K562 (cell line): Measurements from ENCODE around the gene KCND2. TPM values are rescaled to one million over a fixed set of nuclear protein-coding genes. Genes with fewer than 3 reads are reported as not detected.

ENCODE experiments used
- ATAC-seq: fragments of 200-7000 bp; cut with Tn5 transposase; 3 replicates; pipeline ENCODE4 v1.9.1; 2020; ENCODE audit warnings: moderate library complexity
- BruUV-seq: library from RNA; stranded (reverse); fragments of 400-500 nt; replicated peaks from 2 replicates; lab custom pipeline; 2021; lab: Mats Ljungman, UMichigan
- CTCF ChIA-PET: fragments of 300-600 bp; formaldehyde crosslinking; extraction: SDS; loops from one replicate; lab custom pipeline; 2021; ENCODE audit warnings: low intra/inter-chr PET ratio; lab: Yijun Ruan, JAX
- POLR2A ChIA-PET: fragments of 300-600, 350-650 bp; sonication (Branson Sonifier 250); formaldehyde crosslinking; extraction: SDS; loops from one replicate; lab custom pipeline; 2021; ENCODE audit warnings: antibody characterized with exemption, inconsistent platforms; lab: Yijun Ruan, JAX
- DNase-seq, 4 experiments: peaks; one replicate each; pipeline versions ENCODE4 v3.0.0 to v3.0.0-alpha.2; 2011 to 2018; ENCODE audit warnings: low spot score in 3 of 4, mixed read lengths in 3 of 4; ENCODE audit errors: extremely low read depth in 1 of 4
- FAIRE-seq: peaks from 2 replicates; lab custom pipeline; 2011; peaks lifted over from hg19 to GRCh38; lab: Jason Lieb, UNC
- H2AFZ ChIP-seq: 2 replicates; pipeline ENCODE4 v1.6.0; 2011; ENCODE audit warnings: low read depth, low read length, control low read depth, inconsistent platforms
- H3K27ac ChIP-seq: fragments of 200-600 bp; 3 replicates; pipeline ENCODE4 v1.8.0; 2011; ENCODE audit warnings: low read depth, mild to moderate bottlenecking, control low read depth, inconsistent platforms, low read length, moderate library complexity, mixed read lengths; ENCODE audit errors: extremely low read depth
- H3K27me3 ChIP-seq, 2 experiments: fragments of 300-600 bp in 1 of 2; 2 replicates in 1 of 2; 3 replicates in 1 of 2; pipeline versions ENCODE4 v1.6.0 to v1.8.0; 2011; ENCODE audit warnings: inconsistent platforms in 2 of 2, low read length in 2 of 2, mild to moderate bottlenecking in 1 of 2, mixed read lengths in 1 of 2, moderate library complexity in 1 of 2; ENCODE audit not compliant: control insufficient read depth in 2 of 2, insufficient read depth in 2 of 2
- H3K36me3 ChIP-seq: fragments of 300-600 bp; 3 replicates; pipeline ENCODE4 v1.8.0; 2011; ENCODE audit warnings: mild to moderate bottlenecking, low read length, inconsistent platforms; ENCODE audit not compliant: control insufficient read depth, insufficient read depth
- H3K4me1 ChIP-seq, 2 experiments: fragments of 200-600 bp in 1 of 2; replicated peaks in 1 of 2; 2 replicates in 1 of 2; 3 replicates in 1 of 2; pipeline versions ENCODE4 v1.5.1 to v1.8.0; 2011; ENCODE audit warnings: inconsistent platforms in 2 of 2, low read length in 2 of 2, mild to moderate bottlenecking in 1 of 2, mixed read lengths in 1 of 2, moderate library complexity in 1 of 2; ENCODE audit not compliant: control insufficient read depth in 2 of 2, insufficient read depth in 2 of 2
- H3K4me2 ChIP-seq: 2 replicates; pipeline ENCODE4 v1.6.1; 2011; ENCODE audit warnings: low read length, control low read depth, inconsistent platforms, mixed read lengths; ENCODE audit not compliant: insufficient read depth
- H3K4me3 ChIP-seq: fragments of 200-600 bp; sonication (generic), shearing (Covaris generic); 2 replicates; pipeline ENCODE4 v1.5.1; 2016; ENCODE audit warnings: control low read depth, inconsistent platforms
- H3K79me2 ChIP-seq: fragments of 200-600 bp; 3 replicates; pipeline ENCODE4 v1.8.0; 2011; ENCODE audit warnings: low read length, inconsistent platforms; ENCODE audit not compliant: control insufficient read depth, insufficient read depth
- H3K9ac ChIP-seq, 2 experiments: 2 replicates each; pipeline versions ENCODE4 v1.6.0 to v1.6.1; 2011; ENCODE audit warnings: low read depth in 2 of 2, low read length in 2 of 2, control low read depth in 1 of 2, inconsistent platforms in 1 of 2, mild to moderate bottlenecking in 1 of 2, mixed read lengths in 1 of 2; ENCODE audit not compliant: insufficient read depth in 1 of 2
- H3K9me1 ChIP-seq: one replicate; pipeline ENCODE4 v1.6.0; 2011; ENCODE audit warnings: inconsistent platforms, mild to moderate bottlenecking, low read length, moderate library complexity; ENCODE audit not compliant: control insufficient read depth, insufficient read depth
- H3K9me3 ChIP-seq: replicated peaks from 2 replicates; pipeline ENCODE4 v1.5.1; 2011; ENCODE audit warnings: low read depth, low read length, inconsistent platforms; ENCODE audit not compliant: control insufficient read depth, insufficient read depth
- H4K20me1 ChIP-seq: replicated peaks from 2 replicates; pipeline ENCODE4 v1.6.1; 2011; ENCODE audit warnings: low read length, inconsistent platforms, mixed read lengths; ENCODE audit not compliant: control insufficient read depth, insufficient read depth
- MXD1 ChIP-seq: fragments of 250-450 bp; sonication (Bioruptor Pico); IDR thresholded peaks from 2 replicates; pipeline ENCODE4 v1.8.0; 2021; ENCODE audit warnings: borderline replicate concordance, mild to moderate bottlenecking, moderate library complexity; ENCODE audit not compliant: poor library complexity, severe bottlenecking
- MYBL2 ChIP-seq, 2 experiments: fragments of 450-650 bp in 1 of 2; sonication (generic) in 1 of 2; formaldehyde crosslinking in 1 of 2; IDR thresholded peaks; 2 replicates each; pipeline versions ENCODE4 v1.6.1 to v1.8.1; 2017 to 2022; ENCODE audit warnings: borderline replicate concordance in 1 of 2, inconsistent platforms in 1 of 2, low read depth in 1 of 2, mild to moderate bottlenecking in 1 of 2, missing genetic modification reagents in 1 of 2, moderate library complexity in 1 of 2
- NFRKB ChIP-seq: fragments of 450-650 bp; IDR thresholded peaks from 2 replicates; pipeline ENCODE4 v1.6.1; 2016; ENCODE audit warnings: low read depth
- SMARCC2 ChIP-seq: fragments of 450-650 bp; IDR thresholded peaks from 2 replicates; pipeline ENCODE4 v1.6.1; 2017; ENCODE audit warnings: antibody characterized with exemption, moderate library complexity, mild to moderate bottlenecking, low read depth
- WGBS: fragments of 100-300 bp; shearing (Covaris generic); methylation state at CpG from one replicate; pipeline ENCODE4 v1.1.6; 2016; ENCODE audit warnings: low coverage, mixed read lengths; ENCODE audit not compliant: insufficient coverage; ENCODE audit errors: missing lambda C conversion rate; 5-methylcytosine and 5-hydroxymethylcytosine counted together
- in situ Hi-C: fragments of 300-500 bp; cut with MboI; formaldehyde crosslinking; loops from 4 replicates; pipeline ENCODE4 v1.15.0; 2018; ENCODE audit warnings: inconsistent platforms, mixed read lengths
- intact Hi-C: fragments of 100-400 bp; cut with micrococcal nuclease; formaldehyde crosslinking; loops from 2 replicates; pipeline ENCODE4 v1.14.2; 2022
- polyA plus RNA-seq, 8 experiments: library from polyadenylated mRNA; depleted of rRNA in 4 of 8; stranded (reverse) in 5 of 8; unstranded in 3 of 8; fragments of >200 nt; fragmentation: Nextera tagmentation in 2 of 8; fragmentation: Illumina TruSeq in 1 of 8; extraction: Ambion mirVana in 2 of 8; extraction: Trizol in 1 of 8; gene quantifications; 2 replicates each; pipeline versions ENCODE4 v1.2.1 to v1.2.3, GENCODE V29; 2011 to 2014; ENCODE audit warnings: inconsistent platforms in 1 of 8, missing spikeins in 1 of 8
- total RNA-seq, 7 experiments: library from RNA; depleted of rRNA in 6 of 7; stranded (reverse); fragments of >200 nt in 6 of 7; fragmentation: Illumina TruSeq in 2 of 7; extraction: Trizol in 2 of 7; gene quantifications; 2 replicates each; pipeline versions ENCODE4 v1.2.1 to v1.2.3, GENCODE V29; 2011 to 2021; ENCODE audit warnings: low replicate concordance in 1 of 7

KCND2 gene
- total and polyA plus RNA-seq, 9 of the 15 experiments (the other 6 are each of a cell fraction or from before 2014, with no cell fraction given), result 0.03 to 0.12 TPM; not detected in 7

- Histone ChIP-seq H3K4me1 (no peaks in the 10 kb centered on the region), H3K36me3 (no peaks in the 10 kb centered on the region), H3K9ac (no peak overlapping the region), H4K20me1 (no peaks in the 10 kb centered on the region), H3K27me3 (no peaks in the 10 kb centered on the region), H3K9me3 (no peaks in the 10 kb centered on the region), H3K27ac (no peak overlapping the region), H3K79me2 (no peaks in the 10 kb centered on the region), H3K4me3 (no peak overlapping the region), H3K9me1 (no peaks in the 10 kb centered on the region), H3K4me2 (no peak overlapping the region), H2AFZ (no peak overlapping the region)
- BruUV-seq, result no TSS peak
- FAIRE-seq (no peak), ATAC-seq (no peak), DNase-seq (no peak)
- in situ Hi-C loops (no loop called here), intact Hi-C loops (loop anchor here (10.0 kb wide), 1 partner anchor 449 kb away; the partner anchor contains the start of gene KCND2)
- ChIA-PET POLR2A (interaction anchor here (0.7 kb wide), 1 partner anchor 40 kb away, joined by 3 read pairs; no protein-coding TSS in a partner anchor), CTCF (no interaction called here)
- WGBS, result 3% methylated on average over 1 of the region's 1 CpG
- TF ChIP-seq MXD1 (CRISPR knock-in tag) (no peak), MYBL2 (IDR thresholded peaks at IDR 0.05; ENCODE audit: low read depth) (no peak), MYBL2 (CRISPR knock-in tag; IDR thresholded peaks at IDR 0.05; ENCODE audit: borderline replicate concordance) (no peak), SMARCC2 (no peak), NFRKB (no peak)
Measured at GRCh38 chr7:120723465-120724385, 450.8 kb downstream of the KCND2 start.
